Stimulated activated CD4-positive, alpha-beta T cell treated with anti-CD3 and anti-CD28 coated beads, Interleukin-2, amount 100 ng/mL, for 24 hours (primary cell): ENCODE measurements around the gene CHST13.

Source experiments
- DNase-seq, 2 donors: peaks; one replicate each; pipeline ENCODE4 v3.0.0-alpha.2; 2020

CHST13 gene

GRCh38 chr3:126542340-126543241 lies 18.6 kb downstream of the CHST13 start:
- no peak for DNase-seq

GRCh38 chr3:126543457-126544061 lies 19.6 kb downstream of the CHST13 start:
- no peak for DNase-seq

- no peak for DNase-seq
Observed at GRCh38 chr3:126544596-126545281, 20.8 kb downstream of the CHST13 start.

DNA sequence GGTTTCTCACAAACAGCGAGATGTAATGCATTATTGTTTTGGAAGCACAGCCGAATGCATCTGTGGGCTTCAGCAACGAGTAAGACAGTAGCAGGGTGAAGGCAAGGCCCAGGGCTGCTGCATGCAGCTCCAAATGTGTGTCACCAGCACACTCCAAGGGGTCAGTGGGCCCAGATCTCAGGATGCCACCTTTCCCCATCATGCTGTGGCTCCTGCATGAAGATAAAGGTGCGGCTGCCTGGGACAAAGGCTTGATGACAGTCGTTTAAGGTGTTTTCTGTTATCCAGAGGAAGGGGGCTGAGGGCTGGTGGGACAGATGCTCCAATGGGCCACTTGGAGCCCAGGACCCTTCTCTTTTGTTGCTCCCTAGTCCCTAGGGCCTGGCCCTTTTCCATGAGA lies 21.6 kb downstream of the CHST13 start:
- DNase-seq: no peak

- no peak for DNase-seq
Observed at GRCh38 chr3:126546013-126546412, 22.1 kb downstream of the CHST13 start.

- no peak for DNase-seq
Observed at GRCh38 chr3:126546549-126547239, 22.7 kb downstream of the CHST13 start.

GRCh38 chr3:126547721-126548120 lies 23.8 kb downstream of the CHST13 start:
- no peak for DNase-seq

- DNase-seq: no peak
Observed at GRCh38 chr3:126548556-126549466, 24.9 kb downstream of the CHST13 start.

DNA sequence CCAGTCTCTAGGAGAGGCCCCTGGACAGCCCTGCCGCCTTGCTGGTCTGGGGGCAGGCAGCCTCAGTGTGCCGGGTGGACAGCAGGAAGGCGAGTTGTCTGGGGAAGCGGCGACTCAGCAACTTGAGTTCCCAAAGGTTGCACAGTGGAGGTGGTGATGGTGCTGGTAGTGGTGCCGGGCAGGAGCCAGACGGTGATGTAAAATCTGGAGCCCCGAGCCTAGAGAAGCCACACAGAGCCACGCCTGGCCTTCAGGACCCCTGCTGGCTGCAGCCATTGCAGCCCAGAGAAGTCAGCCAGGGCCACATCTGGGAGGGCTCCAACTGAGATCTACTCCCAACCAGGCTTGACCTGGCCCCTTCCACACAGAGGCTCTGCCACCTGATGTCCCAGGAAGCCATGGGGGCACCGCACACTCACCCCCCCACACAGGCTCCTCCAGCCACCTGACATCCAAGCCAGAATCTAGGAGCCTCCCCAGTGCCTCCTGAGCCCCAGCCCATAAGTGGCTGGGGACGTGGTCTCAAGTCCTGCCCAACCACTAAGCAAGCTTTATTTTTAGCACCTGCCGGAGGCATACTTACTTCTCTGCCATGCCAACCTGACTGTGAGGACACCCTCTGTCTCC lies 26.0 kb downstream of the CHST13 start:
- DNase-seq: peak in 1 of 2 donors; percentile 11

GRCh38 chr3:126550488-126551051 lies 26.6 kb downstream of the CHST13 start:
- peak in 1 of 2 donors; percentile 4 for DNase-seq

GRCh38 chr3:126551121-126551838 lies 27.3 kb downstream of the CHST13 start:
- DNase-seq: peak in 1 of 2 donors; percentile 9

GRCh38 chr3:126551839-126552687 lies 28.1 kb downstream of the CHST13 start:
- peak in 1 of 2 donors; percentile 8 for DNase-seq

DNA sequence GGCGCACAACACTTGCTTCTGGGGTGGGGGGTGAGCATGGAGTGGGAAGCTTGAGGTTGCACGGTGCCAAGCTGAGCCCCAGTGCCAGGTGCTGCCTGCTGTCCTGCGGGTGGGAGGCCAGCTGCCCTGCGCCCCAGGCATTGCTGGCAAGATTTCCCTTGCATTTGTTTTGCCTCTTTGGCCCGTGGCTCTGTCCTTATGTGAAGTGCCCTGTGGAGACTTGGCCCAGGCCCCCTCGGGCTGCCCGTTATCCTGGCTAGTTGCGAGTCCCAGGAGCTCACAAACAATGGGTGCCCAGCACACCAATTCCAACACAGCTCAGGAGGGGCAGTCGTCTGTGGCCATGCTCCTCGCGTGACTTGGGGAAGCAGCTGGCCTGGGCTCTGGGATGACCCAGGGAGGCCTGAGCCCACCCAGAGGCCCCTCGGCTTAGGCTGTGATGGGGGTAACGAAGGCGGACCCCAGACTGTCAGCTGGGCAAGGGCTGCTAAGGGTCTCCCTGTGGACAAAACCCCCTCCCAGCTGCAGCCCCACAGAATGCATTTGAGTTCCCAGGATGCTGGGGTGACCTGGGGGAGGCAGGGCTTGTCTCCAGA lies 28.8 kb downstream of the CHST13 start:
- no peak for DNase-seq

GRCh38 chr3:126553284-126554084 lies 29.5 kb downstream of the CHST13 start:
- peak in 1 of 2 donors; percentile 9 for DNase-seq

DNA sequence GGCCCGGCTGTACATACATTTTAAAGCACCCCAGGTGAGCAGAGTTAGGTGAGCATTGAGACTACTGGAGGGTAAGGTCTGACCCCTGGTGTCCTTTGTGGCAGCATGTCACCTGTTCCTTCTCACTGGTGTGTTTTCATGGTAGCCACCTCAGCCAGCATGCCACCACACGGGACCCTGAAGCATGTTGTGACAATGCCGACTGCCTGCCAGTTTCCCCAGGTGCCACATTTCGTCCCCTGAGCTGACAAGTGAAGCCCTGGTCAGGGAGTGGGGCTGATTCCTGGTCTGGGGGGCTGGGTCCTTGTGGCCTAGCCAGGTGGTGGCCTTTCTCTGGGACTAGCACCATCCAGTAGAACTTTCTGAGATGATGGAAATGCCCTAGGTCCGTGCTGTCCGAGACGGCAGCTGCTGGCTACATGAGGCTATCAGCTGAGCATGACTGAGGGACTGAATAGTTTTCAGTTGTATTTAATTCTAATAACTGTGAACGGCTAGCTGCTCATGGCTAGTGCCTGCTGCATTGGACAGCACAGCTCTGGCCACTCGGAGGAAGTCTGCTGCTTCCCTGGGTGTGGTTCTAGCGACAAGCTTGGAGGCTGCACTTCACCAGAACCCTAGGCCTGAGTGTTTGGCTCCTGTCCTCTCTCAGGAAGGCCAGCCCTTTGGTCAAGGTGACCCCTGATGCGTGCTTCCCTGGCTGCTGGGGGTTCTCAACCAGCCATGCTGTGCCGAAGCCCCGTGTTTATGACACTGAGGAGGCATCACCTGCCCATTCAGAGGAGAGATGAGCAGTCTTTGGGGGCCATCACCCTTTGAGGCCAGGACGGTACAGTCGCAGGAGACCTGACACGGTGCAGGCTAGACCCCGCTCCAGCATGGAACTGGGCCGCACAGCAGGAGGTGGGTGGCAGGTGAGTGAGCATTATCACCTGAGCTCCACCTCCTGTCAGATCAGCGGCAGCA lies 30.9 kb downstream of the CHST13 start:
- DNase-seq: peak in 1 of 2 donors; percentile 13

- peak in 1 of 2 donors; percentile 8 for DNase-seq
Observed at GRCh38 chr3:126555795-126556636, 32.1 kb downstream of the CHST13 start.
